GM12891 (cell line): ENCODE data around the gene BLOC1S3.

Source experiments
- PAX5 ChIP-seq: IDR thresholded peaks from 2 replicates; pipeline ENCODE4 v1.6.1; 2011; ENCODE audit warnings: low read length, moderate library complexity, mild to moderate bottlenecking; ENCODE audit not compliant: insufficient read depth, severe bottlenecking
- POLR2A ChIP-seq: IDR thresholded peaks from 2 replicates; pipeline ENCODE4 v1.6.1; 2011; ENCODE audit warnings: low read depth, low read length, control low read depth
- POLR2AphosphoS5 ChIP-seq: IDR thresholded peaks from 2 replicates; pipeline ENCODE4 v1.6.1; 2011; ENCODE audit warnings: low read depth, low read length, control low read depth
- SPI1 ChIP-seq: IDR thresholded peaks from 2 replicates; pipeline ENCODE4 v1.6.1; 2011; ENCODE audit warnings: low read depth, low read length, control low read depth
- TAF1 ChIP-seq: IDR thresholded peaks from 2 replicates; pipeline ENCODE4 v1.6.1; 2011; ENCODE audit warnings: low read depth, low read length, control low read depth

GRCh38 chr19:45163156-45163555, 15.4 kb upstream of the BLOC1S3 start:
- TF ChIP-seq POLR2A (no peak), SPI1 (no peak), POLR2AphosphoS5 (no peak), TAF1 (no peak), PAX5 (no peak)
